ENCODE results near the gene OGFOD2.

The OGFOD2 gene

DNA sequence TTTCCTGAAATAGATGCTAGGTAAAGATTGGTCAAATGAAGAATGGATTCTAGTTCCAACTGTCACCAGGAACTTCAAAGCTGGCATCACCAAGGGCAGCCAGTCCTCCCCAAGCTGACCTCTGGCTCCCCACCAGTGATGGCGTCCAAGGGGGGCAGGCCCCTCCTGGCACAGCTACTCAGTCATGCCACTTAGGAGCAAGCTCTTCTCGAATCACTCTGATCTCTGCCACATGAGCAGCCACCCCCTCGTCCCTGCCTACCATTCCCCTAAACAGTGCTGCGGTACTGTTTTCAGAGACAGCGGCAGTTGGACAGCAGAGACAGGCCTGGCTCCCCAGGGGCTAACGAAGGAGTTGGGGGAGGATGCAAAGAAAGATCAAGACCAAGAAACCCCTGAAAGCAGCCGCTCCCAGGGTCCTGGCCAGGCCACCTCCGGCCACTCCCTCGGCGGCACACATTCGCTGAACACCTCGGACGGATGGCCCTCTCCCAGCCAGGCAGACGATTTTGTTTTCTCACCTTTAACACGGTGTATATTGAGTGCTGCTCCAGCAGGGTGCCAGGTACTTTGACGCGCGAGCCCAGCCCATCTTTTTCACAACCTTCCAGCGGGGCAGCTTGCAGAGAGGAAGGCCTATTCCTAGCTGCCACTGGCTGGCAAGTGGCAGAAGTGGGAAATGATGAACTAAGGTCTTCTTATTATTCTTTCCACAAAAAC is 52.8 kb downstream of the OGFOD2 start:
- no peak for DNase-seq
- Histone ChIP-seq H3K9me2 (replicated peaks; ENCODE audit: insufficient read depth, low read length) (no peaks in the 10 kb centered on the region), H3K27ac (ENCODE audit: low read length) (no peak overlapping the region), H3K27me3 (replicated peaks; ENCODE audit: insufficient read depth, low read length) (no peaks in the 10 kb centered on the region), H3K79me2 (ENCODE audit: low read length) (no peaks in the 10 kb centered on the region), H3K4me3 (ENCODE audit: low read length) (no peak overlapping the region), H3F3A (ENCODE audit: insufficient read depth, low read length) (no peaks in the 10 kb centered on the region), H3K4me2 (ENCODE audit: low read depth, low read length) (no peak overlapping the region), H2AFZ (ENCODE audit: low read length) (no peak overlapping the region), H3K4me1 (ENCODE audit: low read length) (no peaks in the 10 kb centered on the region), H3K9me3 (replicated peaks; ENCODE audit: insufficient read depth, low read length) (no peaks in the 10 kb centered on the region), H4K20me1 (ENCODE audit: insufficient read depth, low read length) (no peaks in the 10 kb centered on the region), H3K9ac (ENCODE audit: low read length) (no peak overlapping the region), H3K36me3 (replicated peaks; ENCODE audit: insufficient read depth, low read length) (no peaks in the 10 kb centered on the region)
- TF ChIP-seq CTCF (IDR thresholded peaks at IDR 0.05; ENCODE audit: low read length) (no peak), EZH2phosphoT487 (IDR thresholded peaks at IDR 0.05; ENCODE audit: low read length) (no peak), EZH2 (optimal IDR thresholded peaks at IDR 0.05; ENCODE audit: low read depth, low read length) (no peak)

GRCh38 chr12:123028475-123028874 is 53.4 kb downstream of the OGFOD2 start:
- Histone ChIP-seq H3K9me3 (replicated peaks; ENCODE audit: insufficient read depth, low read length) (no peaks in the 10 kb centered on the region), H3K9ac (ENCODE audit: low read length) (no peak overlapping the region), H3K4me3 (ENCODE audit: low read length) (no peak overlapping the region), H3K4me1 (ENCODE audit: low read length) (no peaks in the 10 kb centered on the region), H4K20me1 (ENCODE audit: insufficient read depth, low read length) (no peaks in the 10 kb centered on the region), H3K9me2 (replicated peaks; ENCODE audit: insufficient read depth, low read length) (no peaks in the 10 kb centered on the region), H3K4me2 (ENCODE audit: low read depth, low read length) (no peak overlapping the region), H3F3A (ENCODE audit: insufficient read depth, low read length) (no peaks in the 10 kb centered on the region), H3K79me2 (ENCODE audit: low read length) (no peaks in the 10 kb centered on the region), H3K27ac (ENCODE audit: low read length) (no peak overlapping the region), H2AFZ (ENCODE audit: low read length) (no peak overlapping the region), H3K27me3 (replicated peaks; ENCODE audit: insufficient read depth, low read length) (no peaks in the 10 kb centered on the region), H3K36me3 (replicated peaks; ENCODE audit: insufficient read depth, low read length) (no peaks in the 10 kb centered on the region)
- DNase-seq, result no peak
- no peak for TF ChIP-seq EZH2 (optimal IDR thresholded peaks at IDR 0.05; ENCODE audit: low read depth, low read length)
- no peak for TF ChIP-seq CTCF (IDR thresholded peaks at IDR 0.05; ENCODE audit: low read length)
- no peak for TF ChIP-seq EZH2phosphoT487 (IDR thresholded peaks at IDR 0.05; ENCODE audit: low read length)

GRCh38 chr12:123029550-123029949 is 54.5 kb downstream of the OGFOD2 start:
- DNase-seq, result no peak
- no peaks in the 10 kb centered on the region for H3K27me3 ChIP-seq (replicated peaks; ENCODE audit: insufficient read depth, low read length)
- H3K4me2 ChIP-seq (ENCODE audit: low read depth, low read length), result no peak overlapping the region
- no peak overlapping the region for H2AFZ ChIP-seq (ENCODE audit: low read length)
- no peaks in the 10 kb centered on the region for H4K20me1 ChIP-seq (ENCODE audit: insufficient read depth, low read length)
- no peak overlapping the region for H3K9ac ChIP-seq (ENCODE audit: low read length)
- no peaks in the 10 kb centered on the region for H3F3A ChIP-seq (ENCODE audit: insufficient read depth, low read length)
- no peaks in the 10 kb centered on the region for H3K9me3 ChIP-seq (replicated peaks; ENCODE audit: insufficient read depth, low read length)
- no peak overlapping the region for H3K4me3 ChIP-seq (ENCODE audit: low read length)
- H3K4me1 ChIP-seq (ENCODE audit: low read length), result no peaks in the 10 kb centered on the region
- no peaks in the 10 kb centered on the region for H3K79me2 ChIP-seq (ENCODE audit: low read length)
- TF ChIP-seq CTCF (IDR thresholded peaks at IDR 0.05; ENCODE audit: low read length) (no peak), EZH2 (optimal IDR thresholded peaks at IDR 0.05; ENCODE audit: low read depth, low read length) (no peak), EZH2phosphoT487 (IDR thresholded peaks at IDR 0.05; ENCODE audit: low read length) (no peak)
- H3K36me3 ChIP-seq (replicated peaks; ENCODE audit: insufficient read depth, low read length), result no peaks in the 10 kb centered on the region
- H3K9me2 ChIP-seq (replicated peaks; ENCODE audit: insufficient read depth, low read length), result no peaks in the 10 kb centered on the region
- no peak overlapping the region for H3K27ac ChIP-seq (ENCODE audit: low read length)

Measured in MM.1S (cell line).